A673 (cell line): ENCODE measurements around the gene CDO1. TPM values are rescaled to one million over a fixed set of nuclear protein-coding genes. Genes with fewer than 3 reads are reported as not detected.

Experiments used
- BruUV-seq: library from RNA; stranded (reverse); fragments of 400-500 nt; replicated peaks from 2 replicates; lab custom pipeline; 2021; lab: Mats Ljungman, UMichigan
- CTCF ChIA-PET: fragments of 300-600 bp; sonication (Branson Sonifier 250); formaldehyde crosslinking; loops from one replicate; lab custom pipeline; 2022; ENCODE audit warnings: antibody characterized with exemption; lab: Charles Lee
- POLR2A ChIA-PET: fragments of 300-600 bp; sonication (Branson Sonifier 250); formaldehyde crosslinking; loops from one replicate; lab custom pipeline; 2022; ENCODE audit warnings: antibody characterized with exemption; ENCODE audit not compliant: low non-redundant PET; lab: Charles Lee
- DNase-seq: peaks from one replicate; pipeline ENCODE4 v3.0.0-alpha.2; 2015; ENCODE audit warnings: low spot score
- H3K27ac ChIP-seq: fragments of 200-600 bp; sonication (generic); 2 replicates; pipeline ENCODE4 v1.5.1; 2016; ENCODE audit warnings: mixed run types, low read depth, mild to moderate bottlenecking, mixed read lengths, antibody characterized with exemption, low read length; ENCODE audit not compliant: poor library complexity, severe bottlenecking
- H3K27me3 ChIP-seq: fragments of 200-600 bp; sonication (generic); replicated peaks from 2 replicates; pipeline ENCODE4 v1.6.1; 2017; ENCODE audit warnings: mixed run types, low read depth, mild to moderate bottlenecking, mixed read lengths, antibody characterized with exemption, low read length; ENCODE audit not compliant: insufficient read depth, poor library complexity
- H3K36me3 ChIP-seq: fragments of 200-600 bp; sonication (generic); 2 replicates; pipeline ENCODE4 v1.6.1; 2016; ENCODE audit warnings: mixed run types, mild to moderate bottlenecking, mixed read lengths, antibody characterized with exemption, low read length; ENCODE audit not compliant: insufficient read depth, poor library complexity, severe bottlenecking
- H3K4me1 ChIP-seq: fragments of 200-600 bp; sonication (generic); 2 replicates; pipeline ENCODE4 v1.6.1; 2017; ENCODE audit warnings: mixed run types, mild to moderate bottlenecking, mixed read lengths, antibody characterized with exemption, low read length; ENCODE audit not compliant: insufficient read depth, poor library complexity, severe bottlenecking
- H3K4me3 ChIP-seq: fragments of 200-600 bp; sonication (generic); 2 replicates; pipeline ENCODE4 v1.5.1; 2016; ENCODE audit warnings: low read depth, mixed run types, mild to moderate bottlenecking, mixed read lengths, low read length; ENCODE audit not compliant: poor library complexity, severe bottlenecking
- H3K9me3 ChIP-seq: fragments of 200-600 bp; sonication (generic); 2 replicates; pipeline ENCODE4 v1.6.1; 2016; ENCODE audit warnings: mixed run types, low read depth, mild to moderate bottlenecking, mixed read lengths, antibody characterized with exemption, low read length; ENCODE audit not compliant: poor library complexity, severe bottlenecking
- EZH2 ChIP-seq: fragments of 200-600 bp; sonication (generic); IDR thresholded peaks from 2 replicates; pipeline ENCODE4 v1.6.1; 2017; ENCODE audit warnings: borderline replicate concordance, low read depth, mild to moderate bottlenecking, mixed read lengths, antibody characterized with exemption, low read length; ENCODE audit not compliant: poor library complexity, severe bottlenecking
- intact Hi-C: fragments of 100-400 bp; cut with micrococcal nuclease; formaldehyde crosslinking; loops from one replicate; pipeline ENCODE4 v1.10.0; 2022; ENCODE audit not compliant: unreplicated experiment
- total RNA-seq: library from RNA; stranded (reverse); gene quantifications from 2 replicates; pipeline ENCODE4 v1.2.3, GENCODE V29; 2021
- TF ChIP-seq, protein P1 (sequence below): fragments of 300-800, 200-600 bp; sonication (generic); conservative IDR thresholded peaks from 2 replicates; pipeline ENCODE4 v1.5.1; 2017; ENCODE audit warnings: low read depth, mild to moderate bottlenecking, antibody characterized with exemption, low read length, moderate library complexity, mixed read lengths

Gene CDO1
- total RNA-seq, 1 experiment from 2014 or later, result 1.5 TPM

GRCh38 chr5:115854139-115854538, 37.7 kb upstream of the CDO1 start:
- H3K27me3 ChIP-seq, result no peaks in the 10 kb centered on the region
- no peak overlapping the region for H3K4me3 ChIP-seq
- no peaks in the 10 kb centered on the region for H3K9me3 ChIP-seq
- intact Hi-C loops, result no loop called here
- H3K4me1 ChIP-seq, result peaks cover 19% of the 10 kb centered on the region
- no peak for TF ChIP-seq EZH2
- TF ChIP-seq, protein P1, sequence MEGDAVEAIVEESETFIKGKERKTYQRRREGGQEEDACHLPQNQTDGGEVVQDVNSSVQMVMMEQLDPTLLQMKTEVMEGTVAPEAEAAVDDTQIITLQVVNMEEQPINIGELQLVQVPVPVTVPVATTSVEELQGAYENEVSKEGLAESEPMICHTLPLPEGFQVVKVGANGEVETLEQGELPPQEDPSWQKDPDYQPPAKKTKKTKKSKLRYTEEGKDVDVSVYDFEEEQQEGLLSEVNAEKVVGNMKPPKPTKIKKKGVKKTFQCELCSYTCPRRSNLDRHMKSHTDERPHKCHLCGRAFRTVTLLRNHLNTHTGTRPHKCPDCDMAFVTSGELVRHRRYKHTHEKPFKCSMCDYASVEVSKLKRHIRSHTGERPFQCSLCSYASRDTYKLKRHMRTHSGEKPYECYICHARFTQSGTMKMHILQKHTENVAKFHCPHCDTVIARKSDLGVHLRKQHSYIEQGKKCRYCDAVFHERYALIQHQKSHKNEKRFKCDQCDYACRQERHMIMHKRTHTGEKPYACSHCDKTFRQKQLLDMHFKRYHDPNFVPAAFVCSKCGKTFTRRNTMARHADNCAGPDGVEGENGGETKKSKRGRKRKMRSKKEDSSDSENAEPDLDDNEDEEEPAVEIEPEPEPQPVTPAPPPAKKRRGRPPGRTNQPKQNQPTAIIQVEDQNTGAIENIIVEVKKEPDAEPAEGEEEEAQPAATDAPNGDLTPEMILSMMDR, result no peak
- DNase-seq, result no peak
- H3K27ac ChIP-seq, result no peak overlapping the region
- ChIA-PET POLR2A (no interaction called here), CTCF (no interaction called here)
- no TSS peak for BruUV-seq
- no peaks in the 10 kb centered on the region for H3K36me3 ChIP-seq

DNA sequence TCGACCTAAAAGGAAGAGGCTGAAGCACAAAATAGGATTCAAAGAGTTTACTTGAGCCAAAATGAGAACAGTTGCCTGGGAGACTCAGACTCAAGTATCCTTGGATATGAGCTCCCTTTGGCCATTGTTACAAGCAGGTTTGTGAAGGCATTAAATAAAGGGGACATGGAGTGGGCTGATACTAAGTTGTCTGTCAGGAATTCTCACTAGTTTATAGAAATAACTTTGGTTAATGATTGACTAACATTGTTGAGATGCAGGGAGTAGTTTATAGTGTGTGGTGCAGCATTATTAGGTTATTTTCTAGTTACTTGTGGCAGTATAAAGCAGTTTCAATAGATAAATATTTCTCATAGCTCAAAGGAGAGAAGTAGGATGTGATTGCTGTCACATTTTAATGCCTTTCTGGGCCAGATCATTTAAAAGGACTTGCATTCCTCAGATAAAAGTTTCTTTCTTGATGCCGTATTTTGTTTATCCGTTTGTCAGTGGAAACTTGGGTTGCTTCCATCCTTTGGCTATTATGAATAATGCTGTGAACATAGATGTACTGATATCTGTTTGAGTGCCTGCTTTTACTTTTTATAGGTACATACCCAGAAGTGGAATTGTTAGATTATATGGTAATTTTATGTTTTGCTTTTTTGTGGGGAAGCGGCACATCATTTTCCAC, 34.4 kb upstream of the CDO1 start:
- Histone ChIP-seq H3K27me3 (no peaks in the 10 kb centered on the region), H3K27ac (no peak overlapping the region), H3K4me3 (no peak overlapping the region), H3K4me1 (no peaks in the 10 kb centered on the region), H3K36me3 (no peaks in the 10 kb centered on the region), H3K9me3 (no peaks in the 10 kb centered on the region)
- intact Hi-C loops, result no loop called here
- ChIA-PET CTCF (no interaction called here), POLR2A (no interaction called here)
- TF ChIP-seq, protein P1, result no peak
- TF ChIP-seq EZH2, result no peak
- no peak for DNase-seq
- no TSS peak for BruUV-seq

DNA sequence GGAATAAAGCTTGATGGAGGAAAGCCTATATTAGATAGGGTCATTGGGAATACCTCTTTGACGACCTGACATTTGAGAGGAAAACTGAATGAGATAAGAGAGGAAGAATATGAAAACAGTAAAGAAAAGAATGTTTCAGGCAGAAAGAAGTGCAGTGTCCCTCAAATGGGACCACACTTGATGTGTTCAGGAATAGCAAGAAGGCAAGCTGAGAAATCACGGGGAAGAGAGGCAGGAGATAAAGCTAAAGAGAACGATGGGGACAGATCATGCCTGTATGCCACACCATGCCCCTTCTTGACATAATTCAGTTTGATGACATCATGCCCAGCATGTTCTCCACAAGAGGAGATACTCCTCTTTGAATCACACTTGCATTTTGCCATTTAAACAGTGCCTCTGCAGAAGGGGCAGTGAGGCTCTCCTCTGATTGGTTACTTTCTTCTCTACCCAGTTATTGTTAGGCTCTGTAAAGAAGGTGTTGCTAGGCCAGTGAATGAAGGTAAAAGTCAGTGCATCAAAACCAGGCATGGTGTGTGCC, 32.9 kb upstream of the CDO1 start:
- ChIA-PET POLR2A (no interaction called here), CTCF (no interaction called here)

More for the DNA sequence above, 32.9 kb upstream of the CDO1 start:
- DNase-seq, result no peak
- TF ChIP-seq, protein P1, result no peak
- no peak for TF ChIP-seq EZH2
- Histone ChIP-seq H3K27ac (no peak overlapping the region), H3K4me3 (no peak overlapping the region), H3K9me3 (no peaks in the 10 kb centered on the region), H3K4me1 (no peaks in the 10 kb centered on the region), H3K36me3 (no peaks in the 10 kb centered on the region), H3K27me3 (no peaks in the 10 kb centered on the region)
- intact Hi-C loops, result no loop called here
- no TSS peak for BruUV-seq
